HCT116 (cell line): Measurements from ENCODE around the gene PRKG1.

ENCODE experiments used
- EZH2 ChIP-seq: fragments of 200-600 bp; sonication (generic); IDR thresholded peaks from 2 replicates; pipeline ENCODE4 v1.6.1; 2017; ENCODE audit warnings: antibody characterized with exemption, mixed run types
- FOSL1 ChIP-seq: IDR thresholded peaks from 2 replicates; pipeline ENCODE4 v1.6.1; 2012; ENCODE audit warnings: low read depth
- POLR2A ChIP-seq: IDR thresholded peaks from 2 replicates; pipeline ENCODE4 v1.7.0; 2011; ENCODE audit warnings: borderline replicate concordance; ENCODE audit not compliant: insufficient read depth, insufficient read length; ENCODE audit errors: extremely low read depth
- POLR2AphosphoS5 ChIP-seq: IDR thresholded peaks from 2 replicates; pipeline ENCODE4 v1.6.1; 2011; ENCODE audit warnings: mild to moderate bottlenecking, low read depth, low read length, moderate library complexity
- ZNF274 ChIP-seq: fragments of 200-500 bp; sonication (Bioruptor generic); IDR thresholded peaks from 2 replicates; pipeline ENCODE4 v1.6.1; 2014; ENCODE audit warnings: mild to moderate bottlenecking, low read depth, low read length, inconsistent platforms
- TF ChIP-seq, protein P1 (sequence below), 3 experiments: fragments of 200-600 bp in 1 of 3; sonication (generic) in 1 of 3; IDR thresholded peaks in 2 of 3; conservative IDR thresholded peaks in 1 of 3; 2 replicates each; pipeline ENCODE4 v1.5.1; 2012 to 2017; ENCODE audit warnings: low read depth in 2 of 3, low read length in 2 of 3, antibody characterized with exemption in 1 of 3, borderline replicate concordance in 1 of 3, control low read depth in 1 of 3, mild to moderate bottlenecking in 1 of 3, mixed read lengths in 1 of 3, mixed run types in 1 of 3, moderate library complexity in 1 of 3; ENCODE audit not compliant: insufficient read depth in 1 of 3
- TF ChIP-seq, protein P2 (sequence below): IDR thresholded peaks from 2 replicates; pipeline ENCODE4 v1.6.1; 2012

DNA sequence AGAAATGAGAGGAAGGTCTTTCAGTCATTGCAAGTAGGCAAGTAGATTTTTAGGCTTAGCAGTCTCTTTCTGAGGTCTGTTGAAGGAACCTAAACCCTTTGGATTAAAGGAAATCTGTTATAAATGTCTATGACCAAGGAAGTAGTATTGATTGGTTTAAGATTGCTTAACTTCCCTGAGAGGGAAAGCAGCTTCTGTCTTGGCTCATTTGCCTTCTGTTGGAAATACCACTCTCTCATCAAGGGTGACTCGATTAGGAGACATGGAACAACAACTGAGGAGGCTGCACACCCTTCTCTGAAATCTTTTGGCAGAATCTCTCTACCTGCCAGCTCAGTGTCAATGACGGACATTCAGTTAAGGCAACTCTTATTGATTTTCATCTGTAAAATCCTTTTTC is 282.9 kb downstream of the PRKG1 start:
- no peak for TF ChIP-seq EZH2
- TF ChIP-seq, protein P1, sequence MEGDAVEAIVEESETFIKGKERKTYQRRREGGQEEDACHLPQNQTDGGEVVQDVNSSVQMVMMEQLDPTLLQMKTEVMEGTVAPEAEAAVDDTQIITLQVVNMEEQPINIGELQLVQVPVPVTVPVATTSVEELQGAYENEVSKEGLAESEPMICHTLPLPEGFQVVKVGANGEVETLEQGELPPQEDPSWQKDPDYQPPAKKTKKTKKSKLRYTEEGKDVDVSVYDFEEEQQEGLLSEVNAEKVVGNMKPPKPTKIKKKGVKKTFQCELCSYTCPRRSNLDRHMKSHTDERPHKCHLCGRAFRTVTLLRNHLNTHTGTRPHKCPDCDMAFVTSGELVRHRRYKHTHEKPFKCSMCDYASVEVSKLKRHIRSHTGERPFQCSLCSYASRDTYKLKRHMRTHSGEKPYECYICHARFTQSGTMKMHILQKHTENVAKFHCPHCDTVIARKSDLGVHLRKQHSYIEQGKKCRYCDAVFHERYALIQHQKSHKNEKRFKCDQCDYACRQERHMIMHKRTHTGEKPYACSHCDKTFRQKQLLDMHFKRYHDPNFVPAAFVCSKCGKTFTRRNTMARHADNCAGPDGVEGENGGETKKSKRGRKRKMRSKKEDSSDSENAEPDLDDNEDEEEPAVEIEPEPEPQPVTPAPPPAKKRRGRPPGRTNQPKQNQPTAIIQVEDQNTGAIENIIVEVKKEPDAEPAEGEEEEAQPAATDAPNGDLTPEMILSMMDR (IDR thresholded peaks at IDR 0.05 in 2 of 3, conservative IDR thresholded peaks at IDR 0.05 in 1 of 3; ENCODE audit: borderline replicate concordance in 1 of 3, insufficient read depth in 1 of 3, low read depth in 2 of 3, low read length in 2 of 3): no peak
- no peak for TF ChIP-seq FOSL1
- no peak for TF ChIP-seq POLR2A
- TF ChIP-seq POLR2AphosphoS5: no peak
- TF ChIP-seq ZNF274: no peak
- TF ChIP-seq, protein P2, sequence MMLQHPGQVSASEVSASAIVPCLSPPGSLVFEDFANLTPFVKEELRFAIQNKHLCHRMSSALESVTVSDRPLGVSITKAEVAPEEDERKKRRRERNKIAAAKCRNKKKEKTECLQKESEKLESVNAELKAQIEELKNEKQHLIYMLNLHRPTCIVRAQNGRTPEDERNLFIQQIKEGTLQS: no peak
